Testis (tissue), 2 donors: ENCODE measurements around the gene PPM1L.

Experiments
- CTCF ChIP-seq, 3 experiments: fragments of 450-650 bp in 2 of 3; fragments of 200-600 bp in 1 of 3; sonication (generic) in 1 of 3; IDR thresholded peaks; one replicate each; pipeline ENCODE4 v1.5.1; 2016 to 2019; ENCODE audit warnings: antibody characterized with exemption in 3 of 3, mild to moderate bottlenecking in 2 of 3, moderate library complexity in 1 of 3
- POLR2A ChIP-seq: fragments of 450-650 bp; IDR thresholded peaks from one replicate; pipeline ENCODE4 v1.6.1; 2017; ENCODE audit warnings: antibody characterized with exemption, mild to moderate bottlenecking, moderate library complexity

GRCh38 chr3:160982491-160982890 lies 226.5 kb downstream of the PPM1L start:
- no peak for TF ChIP-seq POLR2A
- no peak for TF ChIP-seq CTCF (IDR thresholded peaks at IDR 0.05)
